Mammary epithelial cell (primary cell): ENCODE measurements around the gene CLCA1.

ENCODE experiments used
- CTCF ChIP-seq, 2 donors: IDR thresholded peaks in 1 of 2; conservative IDR thresholded peaks in 1 of 2; 2 replicates each; pipeline ENCODE4 v1.5.1; 2011 to 2012; ENCODE audit warnings: inconsistent platforms in 2 of 2, low read length in 2 of 2, mild to moderate bottlenecking in 2 of 2, control low read depth in 1 of 2, low read depth in 1 of 2; ENCODE audit not compliant: insufficient read depth in 1 of 2; ENCODE audit errors: extremely low read depth in 1 of 2
- EZH2 ChIP-seq: IDR thresholded peaks from 2 replicates; pipeline ENCODE4 v1.6.1; 2012; ENCODE audit warnings: low read length, inconsistent platforms, borderline replicate concordance

DNA sequence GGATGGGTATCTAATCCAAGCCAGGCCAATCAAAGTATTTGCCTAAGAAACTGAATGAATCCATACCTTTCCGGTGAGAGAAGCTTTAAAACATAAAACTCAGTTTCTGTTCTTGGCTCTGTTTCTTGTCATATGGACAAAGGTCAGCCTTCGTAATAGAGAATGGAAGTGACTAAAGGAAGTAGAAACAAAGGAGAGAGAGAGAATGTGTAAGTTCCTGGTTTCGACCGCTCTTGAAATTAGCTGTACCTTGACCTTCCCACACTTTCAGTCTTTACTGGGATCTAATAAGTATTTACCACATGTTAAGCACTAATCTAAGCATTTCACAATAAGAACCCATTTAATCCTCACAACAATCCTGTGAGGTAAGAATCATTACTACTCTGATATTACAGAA, 58.6 kb downstream of the CLCA1 start:
- TF ChIP-seq CTCF (conservative IDR thresholded peaks at IDR 0.05 in 1 of 2, IDR thresholded peaks at IDR 0.05 in 1 of 2; ENCODE audit: extremely low read depth in 1 of 2, insufficient read depth in 1 of 2, low read depth in 1 of 2, low read length in 2 of 2) (no peak), EZH2 (no peak)
